Glutamatergic neuron (in vitro differentiated cells): Measurements from ENCODE around the gene MORN5. TPM values are rescaled to one million over a fixed set of nuclear protein-coding genes. Genes with fewer than 3 reads are reported as not detected.

ENCODE experiments used
- DNase-seq: peaks from one replicate; pipeline ENCODE4 v3.0.0; 2022
- H3K27ac Mint-ChIP-seq: one replicate; pipeline ENCODE4 v1.8.0; 2020; ENCODE audit warnings: mild to moderate bottlenecking, mixed read lengths, inconsistent platforms; ENCODE audit not compliant: unreplicated experiment
- H3K27me3 Mint-ChIP-seq: one replicate; pipeline ENCODE4 v1.8.0; 2020; ENCODE audit warnings: mild to moderate bottlenecking, moderate library complexity, mixed read lengths, inconsistent platforms; ENCODE audit not compliant: unreplicated experiment
- H3K36me3 Mint-ChIP-seq: one replicate; pipeline ENCODE4 v1.8.0; 2020; ENCODE audit warnings: mild to moderate bottlenecking, mixed read lengths, inconsistent platforms; ENCODE audit not compliant: unreplicated experiment
- H3K4me1 Mint-ChIP-seq: one replicate; pipeline ENCODE4 v1.8.0; 2020; ENCODE audit warnings: mild to moderate bottlenecking, low read depth, mixed read lengths, inconsistent platforms; ENCODE audit not compliant: unreplicated experiment
- H3K4me3 Mint-ChIP-seq: one replicate; pipeline ENCODE4 v1.8.0; 2020; ENCODE audit warnings: mild to moderate bottlenecking, mixed read lengths, inconsistent platforms; ENCODE audit not compliant: unreplicated experiment
- H3K9me3 Mint-ChIP-seq: one replicate; pipeline ENCODE4 v1.8.0; 2020; ENCODE audit warnings: mild to moderate bottlenecking, moderate library complexity, mixed read lengths, inconsistent platforms; ENCODE audit not compliant: unreplicated experiment
- CTCF ChIP-seq: fragments of 200-600 bp; sonication (generic); IDR thresholded peaks from one replicate; pipeline ENCODE4 v1.5.0; 2021; ENCODE audit not compliant: partially characterized antibody, unreplicated experiment
- total RNA-seq: library from RNA; stranded (reverse); fragmentation: NEBNext Ultra II Directional; extraction: Animal tissue kit (Norgen Biotek cat#: 25700); gene quantifications from one replicate; pipeline ENCODE4 v1.2.1, GENCODE V29; 2021; ENCODE audit not compliant: unreplicated experiment

Gene MORN5
- total RNA-seq, 1 donor from 2014 or later, result not detected

DNA sequence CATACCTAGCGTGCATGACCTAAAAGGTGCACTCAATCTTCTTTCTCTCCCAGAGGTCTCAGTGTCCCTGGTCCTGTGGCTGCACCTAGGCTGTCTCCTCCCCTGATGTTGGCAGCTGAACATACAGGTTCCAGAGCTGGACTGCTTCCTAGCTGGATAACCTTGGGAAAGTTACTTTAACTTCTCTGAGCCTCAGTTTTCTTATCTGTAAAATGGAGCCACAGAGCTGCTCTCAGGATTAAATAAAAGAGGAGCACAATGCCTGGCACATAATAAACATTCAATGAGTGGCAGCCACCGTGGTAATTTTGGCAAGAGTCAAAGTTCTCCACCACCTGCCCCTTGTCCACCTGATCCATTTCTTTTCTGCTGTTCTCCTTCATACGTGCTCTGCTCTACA, 14.0 kb downstream of the MORN5 start:
- no peak for TF ChIP-seq CTCF
- Mint-ChIP-seq H3K36me3 (no peaks in the 10 kb centered on the region), H3K9me3 (peaks cover 6% of the 10 kb centered on the region), H3K27me3 (peaks cover 1% of the 10 kb centered on the region), H3K27ac (no peak overlapping the region), H3K4me3 (no peak overlapping the region), H3K4me1 (no peaks in the 10 kb centered on the region)
- no peak for DNase-seq

GRCh38 chr9:122176916-122177315, 17.2 kb downstream of the MORN5 start:
- no peak for TF ChIP-seq CTCF
- peaks cover 8% of the 10 kb centered on the region for H3K9me3 Mint-ChIP-seq
- no peaks in the 10 kb centered on the region for H3K36me3 Mint-ChIP-seq
- DNase-seq, result no peak
- no peak overlapping the region for H3K27ac Mint-ChIP-seq
- H3K4me1 Mint-ChIP-seq, result no peaks in the 10 kb centered on the region
- H3K4me3 Mint-ChIP-seq, result no peak overlapping the region
- H3K27me3 Mint-ChIP-seq, result peaks cover 1% of the 10 kb centered on the region

GRCh38 chr9:122179054-122179689, 19.5 kb downstream of the MORN5 start:
- Mint-ChIP-seq H3K27me3 (no peaks in the 10 kb centered on the region), H3K27ac (no peak overlapping the region), H3K36me3 (no peaks in the 10 kb centered on the region), H3K4me1 (no peaks in the 10 kb centered on the region), H3K9me3 (peaks cover 8% of the 10 kb centered on the region), H3K4me3 (no peak overlapping the region)
- DNase-seq, result no peak
- no peak for TF ChIP-seq CTCF

GRCh38 chr9:122179690-122180074, 20.0 kb downstream of the MORN5 start:
- H3K9me3 Mint-ChIP-seq, result peaks cover 6% of the 10 kb centered on the region
- no peak for DNase-seq
- H3K27ac Mint-ChIP-seq, result no peak overlapping the region
- no peaks in the 10 kb centered on the region for H3K36me3 Mint-ChIP-seq
- H3K4me1 Mint-ChIP-seq, result no peaks in the 10 kb centered on the region
- no peak for TF ChIP-seq CTCF
- H3K4me3 Mint-ChIP-seq, result no peak overlapping the region
- H3K27me3 Mint-ChIP-seq, result no peaks in the 10 kb centered on the region

DNA sequence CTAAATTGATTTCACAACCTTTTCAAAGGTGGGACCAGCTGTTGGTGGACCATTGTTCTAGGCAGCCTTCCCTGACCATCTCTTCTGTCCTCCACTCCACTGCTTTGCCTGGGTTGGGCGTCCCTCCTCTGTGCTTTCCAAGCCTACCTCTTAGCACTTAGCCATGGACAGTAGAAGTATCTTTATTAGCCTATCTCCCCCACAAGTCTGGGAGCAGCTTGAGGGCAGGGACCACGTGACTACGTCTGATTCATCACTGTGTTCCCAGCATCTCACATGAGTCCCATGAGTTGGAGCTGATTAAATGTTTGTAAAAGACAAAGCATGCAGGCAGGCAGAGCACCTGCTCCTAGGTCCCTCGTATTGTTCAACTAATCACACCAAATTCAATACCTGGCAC, 20.9 kb downstream of the MORN5 start:
- Mint-ChIP-seq H3K27me3 (no peaks in the 10 kb centered on the region), H3K36me3 (no peaks in the 10 kb centered on the region), H3K4me3 (no peak overlapping the region)

More for the DNA sequence above, 20.9 kb downstream of the MORN5 start:
- TF ChIP-seq CTCF, result no peak
- H3K4me1 Mint-ChIP-seq, result no peaks in the 10 kb centered on the region
- peaks cover 2% of the 10 kb centered on the region for H3K9me3 Mint-ChIP-seq
- no peak overlapping the region for H3K27ac Mint-ChIP-seq
- DNase-seq, result no peak
